H1 (cell line): ENCODE data around the gene PARP16. TPM values are rescaled to one million over a fixed set of nuclear protein-coding genes. Genes with fewer than 3 reads are reported as not detected.

Experiments used
- CTCF ChIA-PET: fragments of 300-600 bp; sonication (Branson Sonifier 250); formaldehyde crosslinking; loops from one replicate; lab custom pipeline; 2021; ENCODE audit not compliant: partially characterized antibody; lab: Charles Lee
- POLR2A ChIA-PET: fragments of 300-600 bp; sonication (Branson Sonifier 250); formaldehyde crosslinking; loops from one replicate; lab custom pipeline; 2021; ENCODE audit warnings: inconsistent platforms; ENCODE audit not compliant: partially characterized antibody; lab: Charles Lee
- DNase-seq, 2 experiments: peaks; one replicate each; pipeline versions ENCODE4 v3.0.0 to v3.0.0-alpha.2; 2010 to 2022; ENCODE audit warnings: low spot score in 2 of 2, low read depth in 1 of 2, mixed read lengths in 1 of 2
- FAIRE-seq: peaks from 2 replicates; lab custom pipeline; 2011; peaks lifted over from hg19 to GRCh38; lab: Jason Lieb, UNC
- H2AFZ ChIP-seq: 2 replicates; pipeline ENCODE4 v1.8.1; 2012; ENCODE audit warnings: low read length, inconsistent platforms
- H2AK5ac ChIP-seq: 2 replicates; pipeline ENCODE4 v1.6.1; 2013; ENCODE audit warnings: low read depth, low read length
- H2BK120ac ChIP-seq: replicated peaks from 2 replicates; pipeline ENCODE3; 2013; ENCODE audit warnings: low read depth, low read length, inconsistent platforms
- H2BK12ac ChIP-seq: 2 replicates; pipeline ENCODE4 v1.6.1; 2013; ENCODE audit warnings: low read depth, low read length
- H2BK15ac ChIP-seq: 2 replicates; pipeline ENCODE4 v1.6.1; 2013; ENCODE audit warnings: low read length
- H2BK20ac ChIP-seq: 2 replicates; pipeline ENCODE4 v1.6.1; 2013; ENCODE audit warnings: low read length
- H2BK5ac ChIP-seq: 2 replicates; pipeline ENCODE4 v1.6.1; 2013; ENCODE audit warnings: low read depth, low read length
- H3K14ac ChIP-seq: 2 replicates; pipeline ENCODE4 v1.6.1; 2013; ENCODE audit warnings: inconsistent platforms; ENCODE audit not compliant: insufficient read length
- H3K18ac ChIP-seq: 2 replicates; pipeline ENCODE4 v1.6.1; 2013; ENCODE audit warnings: low read length; ENCODE audit errors: extremely low read depth
- H3K23ac ChIP-seq: 2 replicates; pipeline ENCODE4 v1.6.1; 2013; ENCODE audit warnings: inconsistent platforms; ENCODE audit not compliant: insufficient read length
- H3K23me2 ChIP-seq: 2 replicates; pipeline ENCODE4 v1.6.1; 2013; ENCODE audit warnings: low read depth, low read length
- H3K27ac ChIP-seq: 2 replicates; pipeline ENCODE4 v1.6.1; 2011; ENCODE audit warnings: low read depth, low read length, inconsistent platforms
- H3K27me3 ChIP-seq, 4 experiments: replicated peaks in 1 of 4; 1 replicate in 1 of 4; 2 replicates in 3 of 4; pipeline versions ENCODE4 v1.6.1 to v1.8.1; 2011 to 2013; ENCODE audit warnings: low read length in 3 of 4, mild to moderate bottlenecking in 3 of 4, inconsistent platforms in 2 of 4, mixed read lengths in 2 of 4, moderate library complexity in 1 of 4; ENCODE audit not compliant: control insufficient read depth in 3 of 4, insufficient read depth in 3 of 4; ENCODE audit errors: extremely low read depth in 1 of 4
- H3K36me3 ChIP-seq, 4 experiments: 2 replicates each; pipeline versions ENCODE4 v1.6.1 to v1.8.1; 2011 to 2013; ENCODE audit warnings: mild to moderate bottlenecking in 4 of 4, low read length in 3 of 4, moderate library complexity in 2 of 4, control low read depth in 1 of 4, inconsistent platforms in 1 of 4; ENCODE audit not compliant: insufficient read depth in 4 of 4, control insufficient read depth in 2 of 4
- H3K4ac ChIP-seq: replicated peaks from 2 replicates; pipeline ENCODE3; 2013; ENCODE audit warnings: low read length, low read depth, mixed read lengths, inconsistent platforms; ENCODE audit not compliant: insufficient read length
- H3K4me1 ChIP-seq, 4 experiments: replicated peaks in 1 of 4; 1 replicate in 1 of 4; 2 replicates in 3 of 4; pipeline versions ENCODE4 v1.6.1 to v1.8.1; 2011 to 2013; ENCODE audit warnings: low read length in 3 of 4, inconsistent platforms in 2 of 4, mixed read lengths in 1 of 4; ENCODE audit not compliant: insufficient read depth in 4 of 4, control insufficient read depth in 3 of 4
- H3K4me2 ChIP-seq, 2 experiments: 2 replicates each; pipeline versions ENCODE4 v1.6.1 to v1.8.1; 2011 to 2013; ENCODE audit warnings: low read depth in 2 of 2, low read length in 2 of 2, control low read depth in 1 of 2, inconsistent platforms in 1 of 2, mild to moderate bottlenecking in 1 of 2; ENCODE audit not compliant: insufficient read depth in 1 of 2
- H3K4me3 ChIP-seq, 4 experiments: fragments of 200-600, 300-600 bp in 1 of 4; sonication (generic), shearing (Covaris generic), sonication (Bioruptor Twin) in 1 of 4; 2 replicates each; pipeline versions ENCODE4 v1.5.1 to v1.8.1; 2011 to 2016; ENCODE audit warnings: low read length in 4 of 4, low read depth in 3 of 4, control low read depth in 2 of 4, inconsistent platforms in 2 of 4, mild to moderate bottlenecking in 2 of 4, mixed read lengths in 1 of 4, moderate library complexity in 1 of 4; ENCODE audit not compliant: insufficient read depth in 2 of 4; ENCODE audit errors: extremely low read depth in 1 of 4
- H3K56ac ChIP-seq: replicated peaks from 2 replicates; pipeline ENCODE3; 2013; ENCODE audit warnings: low read depth, mild to moderate bottlenecking, mixed read lengths, low read length, inconsistent platforms; ENCODE audit not compliant: insufficient read length
- H3K79me1 ChIP-seq: 2 replicates; pipeline ENCODE4 v1.6.1; 2013; ENCODE audit warnings: low read depth, low read length, control low read depth
- H3K79me2 ChIP-seq, 2 experiments: 2 replicates each; pipeline versions ENCODE4 v1.6.1 to v1.8.1; 2012 to 2013; ENCODE audit warnings: low read length in 2 of 2, mild to moderate bottlenecking in 2 of 2, inconsistent platforms in 1 of 2; ENCODE audit not compliant: insufficient read depth in 2 of 2, control insufficient read depth in 1 of 2
- H3K9ac ChIP-seq, 4 experiments: replicated peaks in 1 of 4; 1 replicate in 1 of 4; 2 replicates in 3 of 4; pipeline versions ENCODE4 v1.6.1 to v1.8.1; 2011 to 2013; ENCODE audit warnings: low read depth in 3 of 4, low read length in 3 of 4, control low read depth in 2 of 4, mild to moderate bottlenecking in 2 of 4, moderate library complexity in 2 of 4, inconsistent platforms in 1 of 4; ENCODE audit errors: extremely low read depth in 1 of 4
- H3K9me3 ChIP-seq, 2 experiments: 2 replicates each; pipeline versions ENCODE4 v1.6.1 to v1.8.1; 2012 to 2013; ENCODE audit warnings: mild to moderate bottlenecking in 2 of 2, moderate library complexity in 2 of 2, control low read depth in 1 of 2, inconsistent platforms in 1 of 2, low read depth in 1 of 2, low read length in 1 of 2, mixed read lengths in 1 of 2; ENCODE audit not compliant: insufficient read depth in 2 of 2
- H4K20me1 ChIP-seq, 2 experiments: replicated peaks in 1 of 2; 2 replicates each; pipeline versions ENCODE3 to v1.8.1; 2011 to 2013; ENCODE audit warnings: inconsistent platforms in 2 of 2, low read length in 2 of 2, mild to moderate bottlenecking in 1 of 2; ENCODE audit not compliant: insufficient read depth in 2 of 2, control insufficient read depth in 1 of 2
- H4K5ac ChIP-seq: 2 replicates; pipeline ENCODE4 v1.6.1; 2013; ENCODE audit warnings: low read length, low read depth, mixed read lengths, inconsistent platforms; ENCODE audit not compliant: insufficient read length
- H4K8ac ChIP-seq: 2 replicates; pipeline ENCODE4 v1.8.0; 2013; ENCODE audit warnings: mild to moderate bottlenecking, moderate library complexity, low read length, inconsistent platforms; ENCODE audit not compliant: insufficient read depth; ENCODE audit errors: extremely low read depth
- H4K91ac ChIP-seq: replicated peaks from 2 replicates; pipeline ENCODE3; 2013; ENCODE audit warnings: low read length, mixed read lengths, inconsistent platforms; ENCODE audit not compliant: insufficient read length
- CTCF ChIP-seq, 3 experiments: IDR thresholded peaks; 1 replicate in 2 of 3; 2 replicates in 1 of 3; pipeline versions ENCODE4 v1.5.1 to v1.6.1; 2011; ENCODE audit warnings: low read length in 3 of 3, mild to moderate bottlenecking in 3 of 3, inconsistent platforms in 2 of 3, low read depth in 1 of 3, moderate library complexity in 1 of 3; ENCODE audit not compliant: insufficient read depth in 1 of 3; ENCODE audit errors: control extremely low read depth in 1 of 3
- EGR1 ChIP-seq: IDR thresholded peaks from 2 replicates; pipeline ENCODE4 v1.6.1; 2011; ENCODE audit warnings: low read depth, low read length, borderline replicate concordance
- JUN ChIP-seq: IDR thresholded peaks from 2 replicates; pipeline ENCODE4 v1.6.1; 2011; ENCODE audit warnings: low read depth, mild to moderate bottlenecking, improper control_type of control experiment, low read length
- KDM1A ChIP-seq: fragments of 200-600, 300-600 bp; sonication (generic); IDR thresholded peaks from 2 replicates; pipeline ENCODE4 v1.7.1; 2016; ENCODE audit warnings: mild to moderate bottlenecking, low read length, borderline replicate concordance
- KDM4A ChIP-seq: IDR thresholded peaks from one replicate; pipeline ENCODE4 v1.7.1; 2012; ENCODE audit warnings: low read depth, mild to moderate bottlenecking, moderate library complexity, low read length, inconsistent platforms; ENCODE audit not compliant: severe bottlenecking
- NANOG ChIP-seq: IDR thresholded peaks from 2 replicates; pipeline ENCODE4 v1.6.1; 2011; ENCODE audit warnings: low read length, low read depth, mild to moderate bottlenecking, inconsistent platforms; ENCODE audit not compliant: insufficient read depth, poor library complexity, severe bottlenecking
- SP1 ChIP-seq: IDR thresholded peaks from 2 replicates; pipeline ENCODE4 v1.6.1; 2011; ENCODE audit warnings: low read depth, low read length
- WGBS, 2 experiments: shearing (Covaris generic) in 1 of 2; methylation state at CpG; one replicate each; pipeline versions ENCODE4 v1.1.6 to v1.1.7; 2013 to 2015; ENCODE audit warnings: low lambda C conversion rate in 2 of 2, mixed read lengths in 2 of 2, inconsistent platforms in 1 of 2, low coverage in 1 of 2, missing lambda C conversion rate in 1 of 2; ENCODE audit not compliant: insufficient replicate concordance in 2 of 2, insufficient coverage in 1 of 2, insufficient read length in 1 of 2; ENCODE audit errors: extremely low coverage in 1 of 2, missing lambda C conversion rate in 1 of 2; 5-methylcytosine and 5-hydroxymethylcytosine counted together
- polyA plus RNA-seq, 7 experiments: library from polyadenylated mRNA; depleted of rRNA in 3 of 7; stranded (reverse) in 5 of 7; unstranded in 2 of 7; fragments of >200 nt in 5 of 7; fragments of 200-250 nt in 2 of 7; gene quantifications; 1 replicate in 5 of 7; 2 replicates in 1 of 7; 4 replicates in 1 of 7; pipeline versions ENCODE4 v1.2.1 to v1.2.3, GENCODE V29; 2011 to 2013; ENCODE audit warnings: missing spikeins in 2 of 7, mixed read lengths in 2 of 7
- total RNA-seq: library from RNA; stranded (reverse); fragmentation: NEBNext Ultra II Directional; extraction: Animal tissue kit (Norgen Biotek cat#: 25700); gene quantifications from 2 replicates; pipeline ENCODE4 v1.2.1, GENCODE V29; 2021

The PARP16 gene
- total and polyA plus RNA-seq, 2 of the 8 experiments (the other 6 are each of a cell fraction or from before 2014, with no cell fraction given), result 3.7 to 5.0 TPM

DNA sequence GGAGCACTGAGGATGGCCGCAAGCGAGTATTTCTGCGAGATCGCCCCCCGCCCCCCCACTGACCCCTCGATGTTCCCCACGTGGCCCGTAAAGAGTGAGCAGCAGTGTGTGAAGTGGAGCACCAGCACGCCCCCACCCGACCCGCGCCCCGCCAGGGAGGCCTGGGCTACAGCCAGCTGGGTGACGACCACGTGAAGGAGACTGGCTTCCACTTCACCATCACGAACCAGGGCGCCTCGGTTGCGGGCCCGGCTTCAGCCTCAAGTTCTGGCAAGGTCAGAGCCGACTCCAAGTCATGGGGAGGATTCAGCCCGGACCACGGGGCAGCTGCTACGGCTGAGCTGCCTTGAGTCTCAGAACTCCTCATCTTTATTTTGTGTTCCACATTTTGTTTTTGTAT is 15.4 kb upstream of the PARP16 start:
- H3K36me3 ChIP-seq, result no peaks in the 10 kb centered on the region
- no peak overlapping the region for H3K4ac ChIP-seq
- POLR2A ChIA-PET, result interaction anchor here (1.0 to 8.3 kb wide), 8 partner anchors 7 to 115 kb away, joined by 3 to 123 read pairs (median 9); partner anchors contain the start of genes CLPX and PARP16
- H3K23ac ChIP-seq, result no peak overlapping the region
- H3K9ac ChIP-seq, result no peak overlapping the region
- H4K5ac ChIP-seq, result no peak overlapping the region
- no peak overlapping the region for H3K18ac ChIP-seq
- H2AFZ ChIP-seq, result no peak overlapping the region
- no peak for DNase-seq
- no peak for FAIRE-seq
- H2BK20ac ChIP-seq, result no peak overlapping the region
- H3K9me3 ChIP-seq, result peaks cover 0 to 2% of the 10 kb centered on the region in 2 experiments; a peak in 1 of 4 replicates
- H2AK5ac ChIP-seq, result no peak overlapping the region
- H4K20me1 ChIP-seq, result no peaks in the 10 kb centered on the region
- no peaks in the 10 kb centered on the region for H3K79me1 ChIP-seq
- no peaks in the 10 kb centered on the region for H3K79me2 ChIP-seq
- H2BK15ac ChIP-seq, result peak overlapping the region; percentile 81; the same call in 1 of the 2 replicates
- TF ChIP-seq EGR1 (no peak), KDM1A (no peak), KDM4A (no peak), NANOG (no peak), SP1 (no peak), CTCF (IDR thresholded peaks at IDR 0.05; ENCODE audit: control extremely low read depth in 1 of 3, insufficient read depth in 1 of 3, low read depth in 1 of 3, low read length in 3 of 3) (no peak), JUN (no peak)
- no peak overlapping the region for H3K56ac ChIP-seq
- no peak overlapping the region for H2BK5ac ChIP-seq
- no peak overlapping the region; the same call in 1 of the 2 replicates for H2BK12ac ChIP-seq
- H3K4me1 ChIP-seq, result peaks cover 0 to 4% (median 1%) of the 10 kb centered on the region in 4 experiments; a peak in 1 of 7 replicates
- no peak overlapping the region for H3K27ac ChIP-seq
- no peak overlapping the region for H4K91ac ChIP-seq
- H4K8ac ChIP-seq, result peak overlapping the region; percentile 71; the same call in 1 of the 2 replicates
- no peak overlapping the region for H3K4me3 ChIP-seq
- no peak overlapping the region for H3K14ac ChIP-seq
- H3K4me2 ChIP-seq, result no peak overlapping the region; a peak in 1 of 4 replicates
- no peaks in the 10 kb centered on the region for H3K27me3 ChIP-seq
- CTCF ChIA-PET, result interaction anchor here (1.0 kb wide), 1 partner anchor 261 kb away, joined by 3 read pairs; no protein-coding TSS in a partner anchor
- H2BK120ac ChIP-seq, result no peak overlapping the region
- H3K23me2 ChIP-seq, result 0 out of 2 replicates have a peak, but pooled peaks cover 4% of the 10 kb centered on the region
- 90% methylated on average over 24 of the region's 24 CpGs; no CpG with 5 or more reads in 1 of the 2 experiments for WGBS, 2 experiments
